Transverse colon (tissue), 4 donors: ENCODE results near the gene ZHX3. TPM values are rescaled to one million over a fixed set of nuclear protein-coding genes. Genes with fewer than 3 reads are reported as not detected.

ENCODE experiments used
- DNase-seq: peaks from one replicate; pipeline ENCODE4 v3.0.0-alpha.2; 2019
- H3K27ac ChIP-seq, 4 donors: fragments of 200-600 bp; sonication (generic); 2 replicates each; pipeline ENCODE4 v1.5.1; 2016 to 2018; ENCODE audit warnings: inconsistent platforms in 4 of 4
- H3K27me3 ChIP-seq: fragments of 200-600 bp; sonication (generic); 2 replicates; pipeline ENCODE4 v1.5.1; 2017; ENCODE audit warnings: inconsistent platforms
- H3K36me3 ChIP-seq, 4 donors: fragments of 200-600 bp; sonication (generic); 2 replicates each; pipeline ENCODE4 v1.5.1; 2017 to 2019; ENCODE audit warnings: inconsistent platforms in 4 of 4
- H3K4me1 ChIP-seq, 4 donors: fragments of 200-600 bp; sonication (generic); 2 replicates each; pipeline ENCODE4 v1.5.1; 2017 to 2020; ENCODE audit warnings: inconsistent platforms in 4 of 4
- H3K4me3 ChIP-seq, 4 donors: fragments of 200-600 bp; sonication (generic); 1 replicate in 1 of 4; 2 replicates in 3 of 4; pipeline versions ENCODE4 v1.5.1 to v1.6.1; 2017 to 2019; ENCODE audit warnings: inconsistent platforms in 4 of 4
- H3K9me3 ChIP-seq, 2 donors: fragments of 200-600 bp; sonication (generic); 2 replicates each; pipeline ENCODE4 v1.5.1; 2017 to 2019; ENCODE audit warnings: inconsistent platforms in 2 of 2
- EP300 ChIP-seq: sonication (generic); formaldehyde crosslinking; IDR thresholded peaks from one replicate; pipeline ENCODE4 v1.6.1; 2017; ENCODE audit warnings: antibody characterized with exemption, low read depth
- POLR2A ChIP-seq: fragments of 450-650 bp; IDR thresholded peaks from one replicate; pipeline ENCODE4 v1.6.1; 2016; ENCODE audit warnings: antibody characterized with exemption, mild to moderate bottlenecking, moderate library complexity
- POLR2AphosphoS5 ChIP-seq, 3 donors: sonication (generic); formaldehyde crosslinking; IDR thresholded peaks; one replicate each; pipeline ENCODE4 v1.6.1; 2016; ENCODE audit warnings: antibody characterized with exemption in 3 of 3
- WGBS, 2 donors: methylation state at CpG; one replicate each; pipeline ENCODE4 v1.1.5; 2018; ENCODE audit warnings: low coverage in 1 of 2; 5-methylcytosine and 5-hydroxymethylcytosine counted together
- in situ Hi-C, 4 donors: fragments of 200-750 bp; cut with MboI; loops; one replicate each; pipeline versions ENCODE4 v1.15.0 to v1.15.1; 2017; ENCODE audit warnings: low sequenced_read_pairs in 3 of 4, low pct_ligation_motif_present in 1 of 4, low pct_unique_long_range_greater_than_20kb in 1 of 4
- intact Hi-C: fragments of 100-400 bp; cut with DNase I; formaldehyde crosslinking; loops from one replicate; pipeline ENCODE4 v1.15.1; 2023; ENCODE audit warnings: low total_unique reads
- total RNA-seq, 4 donors: library from RNA; depleted of rRNA; stranded (reverse); fragments of >200 nt; gene quantifications; one replicate each; pipeline ENCODE4 v1.1.0, GENCODE V29; 2016
- TF ChIP-seq, protein P1 (sequence below), 5 experiments: fragments of 200-600 bp in 3 of 5; fragments of 450-650 bp in 2 of 5; sonication (generic) in 3 of 5; IDR thresholded peaks; 1 replicate in 2 of 5; 2 replicates in 3 of 5; pipeline ENCODE4 v1.5.1; 2016 to 2017; ENCODE audit warnings: antibody characterized with exemption in 5 of 5, inconsistent platforms in 3 of 5, mild to moderate bottlenecking in 2 of 5, moderate library complexity in 1 of 5

The ZHX3 gene
- total RNA-seq, 4 donors from 2014 or later, result 22.7 to 34.8 (median 26.4) TPM

DNA sequence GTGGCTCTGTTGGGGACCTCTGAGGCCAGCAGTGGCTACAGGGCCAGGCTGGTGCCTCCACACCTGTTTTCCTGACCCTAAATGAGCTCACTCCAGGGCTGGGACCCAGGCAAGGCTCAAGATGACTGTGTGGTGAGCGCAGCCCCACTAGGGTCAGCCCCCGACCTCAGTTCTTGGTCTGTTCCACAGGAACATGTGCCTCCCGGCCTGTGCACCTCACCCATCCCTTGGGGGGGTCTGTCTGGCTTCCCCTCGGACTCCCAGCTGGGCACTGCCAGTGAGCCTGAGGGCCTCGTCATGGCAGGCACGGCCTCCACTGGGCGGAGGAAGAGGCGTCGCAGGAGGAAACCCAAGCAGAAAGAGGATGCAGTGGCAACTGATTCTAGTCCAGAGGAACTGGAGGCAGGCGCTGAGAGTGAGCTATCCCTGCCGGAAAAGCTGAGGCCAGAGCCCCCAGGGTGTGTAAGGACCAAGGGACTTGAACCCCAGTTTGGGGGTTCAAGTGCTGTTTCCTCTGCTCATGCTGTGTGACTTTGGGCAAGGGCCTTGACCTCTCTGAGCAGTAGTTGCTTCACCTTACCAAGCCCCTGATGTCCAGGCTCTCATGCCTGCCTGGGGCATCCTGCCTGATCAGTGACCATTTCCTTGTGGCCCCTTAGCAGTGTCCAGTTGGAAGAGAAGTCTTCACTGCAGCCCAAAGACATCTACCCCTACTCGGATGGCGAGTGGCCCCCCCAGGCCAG lies 31.1 kb upstream of the ZHX3 start:
- Histone ChIP-seq H3K27ac (no peak overlapping the region), H3K4me1 (no peaks in the 10 kb centered on the region), H3K9me3 (no peaks in the 10 kb centered on the region), H3K27me3 (no peaks in the 10 kb centered on the region), H3K4me3 (no peak overlapping the region), H3K36me3 (peaks cover 0 to 7% (median 6%) of the 10 kb centered on the region in 4 donors)
- 89 to 90% methylated on average over 2 to 12 of the region's 13 CpGs for WGBS, 2 donors
- in situ Hi-C loops (loop anchor here in 2 of 4 donors (25.0 kb wide), 2 partner anchors 361 to 386 kb away; no protein-coding TSS in a partner anchor), intact Hi-C loops (loop anchor here (5.0 kb wide), 1 partner anchor 74 kb away; no protein-coding TSS in a partner anchor)
- TF ChIP-seq POLR2AphosphoS5 (IDR thresholded peaks at IDR 0.05) (no peak), EP300 (no peak), POLR2A (no peak)
- TF ChIP-seq, protein P1, sequence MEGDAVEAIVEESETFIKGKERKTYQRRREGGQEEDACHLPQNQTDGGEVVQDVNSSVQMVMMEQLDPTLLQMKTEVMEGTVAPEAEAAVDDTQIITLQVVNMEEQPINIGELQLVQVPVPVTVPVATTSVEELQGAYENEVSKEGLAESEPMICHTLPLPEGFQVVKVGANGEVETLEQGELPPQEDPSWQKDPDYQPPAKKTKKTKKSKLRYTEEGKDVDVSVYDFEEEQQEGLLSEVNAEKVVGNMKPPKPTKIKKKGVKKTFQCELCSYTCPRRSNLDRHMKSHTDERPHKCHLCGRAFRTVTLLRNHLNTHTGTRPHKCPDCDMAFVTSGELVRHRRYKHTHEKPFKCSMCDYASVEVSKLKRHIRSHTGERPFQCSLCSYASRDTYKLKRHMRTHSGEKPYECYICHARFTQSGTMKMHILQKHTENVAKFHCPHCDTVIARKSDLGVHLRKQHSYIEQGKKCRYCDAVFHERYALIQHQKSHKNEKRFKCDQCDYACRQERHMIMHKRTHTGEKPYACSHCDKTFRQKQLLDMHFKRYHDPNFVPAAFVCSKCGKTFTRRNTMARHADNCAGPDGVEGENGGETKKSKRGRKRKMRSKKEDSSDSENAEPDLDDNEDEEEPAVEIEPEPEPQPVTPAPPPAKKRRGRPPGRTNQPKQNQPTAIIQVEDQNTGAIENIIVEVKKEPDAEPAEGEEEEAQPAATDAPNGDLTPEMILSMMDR (IDR thresholded peaks at IDR 0.05), result no peak
- no peak for DNase-seq

DNA sequence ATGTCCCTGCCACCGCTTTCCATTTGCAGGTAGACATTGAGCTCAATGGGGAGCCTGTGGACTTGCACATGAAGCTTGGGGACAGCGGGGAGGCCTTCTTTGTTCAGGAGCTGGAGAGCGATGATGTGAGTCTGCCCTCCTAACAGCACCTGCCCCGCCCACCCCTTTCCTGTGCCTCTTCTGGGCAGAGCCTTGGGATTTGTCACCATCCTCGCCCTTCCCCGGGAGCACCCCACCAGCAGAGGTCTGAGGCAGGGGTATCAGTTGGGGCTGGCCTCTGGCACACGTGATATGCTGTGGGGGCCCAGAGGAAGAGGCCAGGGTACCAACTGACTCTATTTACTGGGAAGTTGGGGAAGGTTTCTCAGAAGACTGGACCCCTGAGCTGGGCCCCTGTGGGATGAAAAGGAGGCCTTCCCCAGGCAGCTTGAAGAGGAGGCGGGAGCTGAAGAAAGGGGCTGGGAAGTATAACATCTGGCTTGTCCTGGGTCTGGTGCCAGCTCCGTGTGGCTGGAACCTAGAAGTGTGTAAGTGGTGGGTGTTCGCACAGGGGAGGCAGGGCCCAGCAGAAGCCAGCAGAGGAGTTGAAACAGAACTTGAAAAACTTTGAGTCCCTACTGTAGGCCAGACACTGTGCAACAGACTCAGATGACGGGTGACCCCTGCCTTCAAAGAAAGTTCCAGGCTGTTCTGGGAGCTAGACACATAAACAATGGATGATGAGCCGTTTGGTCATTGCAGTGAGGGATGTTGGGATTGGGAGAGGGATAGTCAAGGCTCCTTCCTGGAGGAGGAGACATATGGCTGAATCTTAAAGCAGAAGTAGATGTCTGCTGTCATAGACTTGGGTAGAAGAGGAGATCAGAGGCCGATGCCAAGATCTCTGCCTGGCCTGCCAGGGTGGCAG lies 30.2 kb upstream of the ZHX3 start:
- Histone ChIP-seq H3K27me3 (no peaks in the 10 kb centered on the region), H3K9me3 (no peaks in the 10 kb centered on the region), H3K27ac (no peak overlapping the region), H3K36me3 (peaks cover 0 to 7% (median 6%) of the 10 kb centered on the region in 4 donors), H3K4me1 (peaks cover 3 to 4% (median 4%) of the 10 kb centered on the region in 4 donors), H3K4me3 (no peak overlapping the region)
- no peak for TF ChIP-seq EP300
- no peak for TF ChIP-seq POLR2AphosphoS5 (IDR thresholded peaks at IDR 0.05)
- TF ChIP-seq, protein P1 (IDR thresholded peaks at IDR 0.05), result no peak
- no peak for TF ChIP-seq POLR2A
- intact Hi-C loops (loop anchor here (5.0 kb wide), 1 partner anchor 75 kb away; no protein-coding TSS in a partner anchor), in situ Hi-C loops (loop anchor here in 2 of 4 donors (25.0 kb wide), 2 partner anchors 360 to 385 kb away; no protein-coding TSS in a partner anchor)
- 86% methylated on average over 12 of the region's 13 CpGs; no CpG with 5 or more reads in 1 of the 2 donors for WGBS, 2 donors
- no peak for DNase-seq

DNA sequence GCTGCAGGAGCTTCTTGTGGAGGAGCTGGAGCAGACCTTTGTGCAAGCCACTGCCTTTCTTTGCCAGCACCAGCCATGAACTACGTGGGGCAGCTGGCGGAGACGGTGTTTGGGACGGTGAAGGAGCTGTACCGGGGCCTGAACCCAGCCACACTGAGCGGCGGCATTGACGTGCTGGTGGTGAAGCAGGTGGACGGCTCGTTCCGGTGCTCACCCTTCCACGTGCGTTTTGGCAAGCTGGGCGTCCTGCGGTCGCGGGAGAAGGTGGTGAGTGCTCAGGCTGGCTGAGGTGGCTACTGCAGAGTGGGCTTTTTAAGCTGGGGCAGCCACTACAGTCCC lies 28.2 kb upstream of the ZHX3 start:
- peaks cover 0 to 7% (median 3%) of the 10 kb centered on the region in 4 donors for H3K36me3 ChIP-seq
- no peaks in the 10 kb centered on the region for H3K27me3 ChIP-seq
- no peak overlapping the region for H3K4me3 ChIP-seq
- TF ChIP-seq, protein P1 (IDR thresholded peaks at IDR 0.05), result no peak
- no peak for TF ChIP-seq POLR2A
- no peak for TF ChIP-seq POLR2AphosphoS5 (IDR thresholded peaks at IDR 0.05)
- no peak for TF ChIP-seq EP300
- H3K9me3 ChIP-seq, result no peaks in the 10 kb centered on the region
- intact Hi-C loops (loop anchor here (2.0 to 5.0 kb wide), 2 partner anchors 19 to 77 kb away; no protein-coding TSS in a partner anchor), in situ Hi-C loops (loop anchor here in 2 of 4 donors (25.0 kb wide), 2 partner anchors 358 to 383 kb away; no protein-coding TSS in a partner anchor)
- H3K27ac ChIP-seq, result no peak overlapping the region
- peaks cover 4 to 23% (median 20%) of the 10 kb centered on the region in 4 donors for H3K4me1 ChIP-seq
- WGBS, 2 donors, result 92% methylated on average over 17 of the region's 17 CpGs; no CpG with 5 or more reads in 1 of the 2 donors
- DNase-seq, result no peak
